ENCODE results near the gene VWF. TPM values are rescaled to one million over a fixed set of nuclear protein-coding genes. Genes with fewer than 3 reads are reported as not detected.

Gene VWF
- total RNA-seq, 2 experiments from 2014 or later: not detected

- no peaks in the 10 kb centered on the region for H3K36me3 Mint-ChIP-seq (ENCODE audit: low read depth)
- H3K4me3 Mint-ChIP-seq: no peak overlapping the region
- CTCF ChIA-PET: no interaction called here
- no peaks in the 10 kb centered on the region for H3K4me1 Mint-ChIP-seq
- DNase-seq: no peak
- POLR2A ChIA-PET: no interaction called here
- H3K9me3 Mint-ChIP-seq: no peaks in the 10 kb centered on the region
- peaks cover 5% of the 10 kb centered on the region for H3K27me3 Mint-ChIP-seq
- H3K27ac Mint-ChIP-seq: no peak overlapping the region
These were observed 211.8 kb downstream of the VWF start for GRCh38 chr12:5912437-5913334.

DNA sequence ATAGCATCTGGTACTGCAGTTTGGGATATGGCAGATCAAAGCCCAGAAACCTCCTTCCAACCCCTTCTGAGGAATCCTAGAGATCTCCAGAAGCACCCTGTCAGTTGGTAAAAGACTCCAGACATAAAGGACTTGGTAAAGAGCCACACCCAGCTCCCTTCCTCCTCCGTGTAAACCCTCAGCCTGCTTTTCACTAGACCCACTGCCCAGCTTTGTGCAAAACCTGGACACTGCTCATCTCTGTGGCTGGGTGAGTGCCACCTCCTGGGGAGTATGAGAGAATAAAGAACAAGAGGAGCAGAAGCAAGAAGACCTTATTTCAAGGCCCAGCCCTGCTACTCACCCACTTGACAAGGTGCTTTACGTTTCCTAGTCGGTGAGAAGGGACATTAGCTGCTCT is 212.5 kb downstream of the VWF start:
- Mint-ChIP-seq H3K27ac (no peak overlapping the region), H3K27me3 (peaks cover 5% of the 10 kb centered on the region), H3K9me3 (no peaks in the 10 kb centered on the region), H3K4me3 (no peak overlapping the region), H3K4me1 (no peaks in the 10 kb centered on the region), H3K36me3 (ENCODE audit: low read depth) (no peaks in the 10 kb centered on the region)
- DNase-seq: no peak
- POLR2A ChIA-PET: no interaction called here
- CTCF ChIA-PET: no interaction called here

DNA sequence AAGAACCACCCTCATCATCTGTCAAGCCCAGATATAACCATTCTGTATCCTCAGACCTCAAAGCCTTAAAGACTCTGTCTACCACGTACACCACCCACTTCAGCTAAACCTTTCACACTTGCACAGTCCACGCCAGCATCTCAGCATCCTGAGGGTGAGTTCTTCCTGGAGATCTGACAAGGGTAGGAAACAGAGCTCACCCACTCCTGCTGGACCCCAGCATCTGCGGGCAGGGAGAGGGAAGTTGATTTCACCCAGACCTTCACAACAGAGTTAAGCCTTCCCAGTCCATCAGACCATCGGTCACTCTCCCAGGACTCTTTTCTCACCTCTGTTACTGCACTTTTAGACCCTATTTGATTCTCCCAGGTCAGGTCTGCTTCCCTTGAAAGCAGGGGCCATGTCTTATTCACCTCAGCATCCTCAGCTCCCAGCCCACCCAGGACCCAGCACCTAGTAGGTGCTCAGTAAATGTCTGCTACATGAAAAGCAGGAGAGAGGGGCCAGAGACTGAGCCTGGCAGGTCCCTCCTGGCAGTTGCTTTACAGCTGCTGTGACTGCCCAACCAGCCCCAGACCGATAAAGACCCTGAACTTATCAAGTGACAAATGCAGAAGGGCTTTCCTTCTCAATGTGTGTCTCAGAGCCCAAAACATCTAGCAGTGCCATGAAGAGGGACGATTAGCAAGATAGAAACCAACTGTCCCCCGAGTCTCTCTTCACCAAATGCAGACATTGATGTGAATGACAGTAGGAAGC is 213.5 kb downstream of the VWF start:
- CTCF ChIA-PET: no interaction called here
- POLR2A ChIA-PET: no interaction called here
- Mint-ChIP-seq H3K27me3 (peaks cover 5% of the 10 kb centered on the region), H3K4me1 (no peaks in the 10 kb centered on the region), H3K36me3 (ENCODE audit: low read depth) (no peaks in the 10 kb centered on the region), H3K4me3 (no peak overlapping the region), H3K9me3 (no peaks in the 10 kb centered on the region), H3K27ac (no peak overlapping the region)
- DNase-seq: no peak

- peaks cover 5% of the 10 kb centered on the region for H3K27me3 Mint-ChIP-seq
- no peaks in the 10 kb centered on the region for H3K9me3 Mint-ChIP-seq
- POLR2A ChIA-PET: no interaction called here
- CTCF ChIA-PET: no interaction called here
- no peaks in the 10 kb centered on the region for H3K36me3 Mint-ChIP-seq (ENCODE audit: low read depth)
- no peak for DNase-seq
- no peak overlapping the region for H3K27ac Mint-ChIP-seq
- H3K4me3 Mint-ChIP-seq: no peak overlapping the region
- no peaks in the 10 kb centered on the region for H3K4me1 Mint-ChIP-seq
These were observed 214.9 kb downstream of the VWF start for GRCh38 chr12:5909560-5909959.

DNA sequence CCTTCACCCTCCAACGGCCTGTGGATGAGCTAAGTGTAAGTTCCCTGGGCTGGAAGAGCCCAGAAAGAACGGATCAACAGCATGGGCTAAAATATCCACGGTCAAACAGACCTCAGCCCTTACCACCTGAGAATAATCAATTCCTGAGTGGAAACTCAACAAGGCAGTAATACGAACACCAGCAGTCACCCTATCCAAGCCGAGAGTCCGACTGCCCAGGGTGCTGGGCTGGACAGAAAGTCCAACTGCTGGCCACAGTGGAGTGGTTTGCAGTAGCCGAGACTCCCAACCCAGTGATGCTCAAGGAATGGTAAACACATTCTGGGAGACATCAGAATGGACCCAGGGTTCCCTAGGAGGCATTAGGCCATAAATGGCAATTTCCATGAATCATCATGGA is 216.2 kb downstream of the VWF start:
- no peak overlapping the region for H3K4me3 Mint-ChIP-seq

GRCh38 chr12:5907807-5908206 is 216.7 kb downstream of the VWF start:
- POLR2A ChIA-PET: no interaction called here
- H3K4me1 Mint-ChIP-seq: no peaks in the 10 kb centered on the region

More for the DNA sequence above, 216.2 kb downstream of the VWF start:
- H3K27ac Mint-ChIP-seq: no peak overlapping the region
- peaks cover 5% of the 10 kb centered on the region for H3K27me3 Mint-ChIP-seq
- H3K4me1 Mint-ChIP-seq: no peaks in the 10 kb centered on the region
- ChIA-PET CTCF (no interaction called here), POLR2A (no interaction called here)
- no peaks in the 10 kb centered on the region for H3K36me3 Mint-ChIP-seq (ENCODE audit: low read depth)
- H3K9me3 Mint-ChIP-seq: no peaks in the 10 kb centered on the region
- no peak for DNase-seq

DNA sequence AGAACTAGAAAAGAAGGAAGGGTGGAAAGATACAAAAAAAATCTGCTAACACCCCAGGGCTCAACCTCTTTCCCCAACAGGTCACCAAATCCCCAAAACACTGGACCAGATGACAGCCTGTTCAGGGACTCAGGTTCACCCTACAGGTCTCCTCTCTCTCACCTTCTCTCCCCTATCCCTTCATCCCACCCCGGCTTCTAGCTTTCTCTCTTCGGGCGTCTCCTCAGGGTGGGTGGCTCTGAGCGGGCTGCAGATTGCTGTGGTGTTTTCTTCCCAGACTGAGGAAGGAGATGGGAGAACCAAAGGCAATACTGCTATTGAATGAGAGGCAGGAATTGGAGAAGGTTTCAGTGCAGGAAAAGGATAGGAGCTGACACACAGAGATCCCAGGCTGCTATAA is 218.7 kb downstream of the VWF start:
- Mint-ChIP-seq H3K27me3 (peaks cover 9% of the 10 kb centered on the region), H3K9me3 (no peaks in the 10 kb centered on the region), H3K27ac (no peak overlapping the region), H3K36me3 (ENCODE audit: low read depth) (no peaks in the 10 kb centered on the region), H3K4me1 (no peaks in the 10 kb centered on the region), H3K4me3 (no peak overlapping the region)
- ChIA-PET CTCF (no interaction called here), POLR2A (no interaction called here)
- DNase-seq: no peak

More at GRCh38 chr12:5907807-5908206, 216.7 kb downstream of the VWF start:
- H3K9me3 Mint-ChIP-seq: no peaks in the 10 kb centered on the region
- no peaks in the 10 kb centered on the region for H3K36me3 Mint-ChIP-seq (ENCODE audit: low read depth)
- CTCF ChIA-PET: no interaction called here
- peaks cover 5% of the 10 kb centered on the region for H3K27me3 Mint-ChIP-seq
- no peak for DNase-seq
- no peak overlapping the region for H3K27ac Mint-ChIP-seq
- no peak overlapping the region for H3K4me3 Mint-ChIP-seq

DNA sequence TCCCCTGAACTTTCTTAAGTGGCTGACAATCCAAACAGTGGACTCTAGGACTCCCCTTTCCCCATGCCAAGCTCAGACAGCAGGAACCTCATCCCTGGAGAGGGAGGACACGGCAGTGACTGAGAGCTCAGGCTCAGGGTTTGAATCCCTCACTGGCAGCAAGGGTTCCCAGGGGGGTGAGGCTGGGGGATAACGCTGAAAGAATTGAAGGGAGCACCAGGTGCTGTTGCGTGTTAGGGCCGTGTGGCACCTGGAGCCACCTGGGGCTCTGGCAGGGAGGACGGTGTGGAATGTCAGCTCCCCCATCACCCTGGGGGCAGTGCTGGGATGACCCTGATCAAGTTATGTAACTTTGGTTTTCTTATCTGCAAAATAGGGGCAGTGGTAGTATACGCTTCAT is 219.5 kb downstream of the VWF start:
- no peak for DNase-seq
- Mint-ChIP-seq H3K4me3 (no peak overlapping the region), H3K4me1 (no peaks in the 10 kb centered on the region), H3K36me3 (ENCODE audit: low read depth) (no peaks in the 10 kb centered on the region), H3K9me3 (no peaks in the 10 kb centered on the region), H3K27ac (no peak overlapping the region), H3K27me3 (peaks cover 9% of the 10 kb centered on the region)
- ChIA-PET POLR2A (no interaction called here), CTCF (no interaction called here)

DNA sequence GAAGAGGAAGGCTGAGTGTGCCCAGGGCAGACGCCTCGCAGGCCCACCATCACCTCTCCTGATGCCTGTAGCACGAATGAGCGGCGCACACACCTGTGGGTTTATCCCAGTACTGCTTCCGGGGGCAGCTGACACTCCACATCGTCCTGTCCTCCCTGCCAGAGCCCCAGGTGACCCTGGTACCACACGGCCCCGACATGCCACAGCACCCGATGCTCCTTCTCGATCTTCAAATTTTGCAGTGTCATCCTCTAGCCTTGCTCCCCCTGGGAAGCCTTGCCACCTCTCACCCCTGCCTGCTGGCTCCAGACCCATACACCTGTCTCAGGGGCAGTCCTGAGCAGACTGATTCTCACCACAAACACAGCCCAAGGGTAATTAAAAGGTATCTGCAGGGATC is 220.0 kb downstream of the VWF start:
- POLR2A ChIA-PET: no interaction called here

GRCh38 chr12:5902736-5903135 is 221.7 kb downstream of the VWF start:
- no peak for DNase-seq
- H3K9me3 Mint-ChIP-seq: no peaks in the 10 kb centered on the region
- H3K27me3 Mint-ChIP-seq: peaks cover 4% of the 10 kb centered on the region
- no peak overlapping the region for H3K4me3 Mint-ChIP-seq
- ChIA-PET POLR2A (no interaction called here), CTCF (interaction anchor here (1.1 kb wide), 1 partner anchor 15 kb away, joined by 3 read pairs; no protein-coding TSS in a partner anchor)
- H3K36me3 Mint-ChIP-seq (ENCODE audit: low read depth): no peaks in the 10 kb centered on the region
- no peak overlapping the region for H3K27ac Mint-ChIP-seq
- H3K4me1 Mint-ChIP-seq: no peaks in the 10 kb centered on the region

More for the DNA sequence above, 220.0 kb downstream of the VWF start:
- CTCF ChIA-PET: no interaction called here
- Mint-ChIP-seq H3K4me1 (no peaks in the 10 kb centered on the region), H3K36me3 (ENCODE audit: low read depth) (no peaks in the 10 kb centered on the region), H3K27ac (no peak overlapping the region), H3K27me3 (peaks cover 6% of the 10 kb centered on the region), H3K4me3 (no peak overlapping the region), H3K9me3 (no peaks in the 10 kb centered on the region)
- DNase-seq: no peak

DNA sequence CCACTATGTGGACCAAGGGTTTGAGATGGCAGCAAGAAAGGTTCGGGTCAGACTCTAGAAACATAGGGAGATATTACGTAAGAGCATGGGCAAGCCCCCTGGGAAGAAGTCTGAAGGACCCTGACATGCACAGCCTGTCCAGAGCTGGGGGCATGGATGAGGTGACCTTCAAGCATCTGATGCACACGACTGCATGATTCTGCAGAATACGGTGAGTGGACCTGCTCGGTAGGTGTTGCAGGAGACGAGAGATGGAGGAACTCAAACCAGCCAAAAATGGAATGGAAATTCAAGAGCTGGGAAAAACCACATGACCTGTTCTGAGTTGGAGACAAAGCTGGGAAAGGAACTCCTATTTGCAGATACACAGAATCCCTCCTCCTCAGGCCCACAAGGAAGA is 223.1 kb downstream of the VWF start:
- no peak overlapping the region for H3K4me3 Mint-ChIP-seq
- no peak overlapping the region for H3K27ac Mint-ChIP-seq
- ChIA-PET POLR2A (no interaction called here), CTCF (interaction anchor here (1.1 kb wide), 1 partner anchor 14 kb away, joined by 3 read pairs; no protein-coding TSS in a partner anchor)
- DNase-seq: no peak
- H3K27me3 Mint-ChIP-seq: peaks cover 4% of the 10 kb centered on the region
- H3K4me1 Mint-ChIP-seq: no peaks in the 10 kb centered on the region
- no peaks in the 10 kb centered on the region for H3K9me3 Mint-ChIP-seq
- H3K36me3 Mint-ChIP-seq (ENCODE audit: low read depth): no peaks in the 10 kb centered on the region

DNA sequence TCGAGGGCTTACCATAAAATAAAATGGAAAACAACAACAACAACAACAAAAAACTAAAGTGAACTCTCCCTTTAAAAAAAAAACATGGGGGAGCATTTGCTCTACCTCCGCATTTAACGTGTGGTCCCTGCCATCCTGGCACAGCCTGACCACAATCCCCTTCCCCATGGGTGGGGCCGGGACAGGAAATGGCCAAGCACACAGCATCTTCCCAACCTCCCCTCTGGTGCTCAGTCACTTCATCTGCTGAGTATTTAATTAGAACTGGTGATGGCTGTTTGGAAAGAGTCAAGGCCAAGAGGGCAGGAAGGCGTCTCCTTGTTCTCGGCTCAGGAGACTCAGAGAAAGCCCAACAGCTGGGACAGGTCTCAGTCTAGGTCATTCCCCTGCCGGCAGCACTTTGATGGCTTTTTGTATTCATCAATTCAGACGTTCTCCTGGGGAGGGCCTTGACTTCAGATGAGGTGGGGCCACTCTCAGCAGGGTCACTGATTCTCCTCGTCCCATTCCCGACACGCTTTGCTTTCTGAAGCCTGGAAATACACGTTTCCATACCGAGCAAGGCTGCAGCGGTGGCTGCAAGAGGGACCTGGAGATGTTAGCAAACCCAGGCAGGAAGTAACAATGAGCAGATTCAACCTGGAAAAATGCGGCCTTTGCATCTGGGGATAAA is 223.8 kb downstream of the VWF start:
- Mint-ChIP-seq H3K27me3 (peaks cover 4% of the 10 kb centered on the region), H3K4me1 (no peaks in the 10 kb centered on the region), H3K4me3 (no peak overlapping the region), H3K27ac (no peak overlapping the region), H3K9me3 (no peaks in the 10 kb centered on the region), H3K36me3 (ENCODE audit: low read depth) (no peaks in the 10 kb centered on the region)
- CTCF ChIA-PET: no interaction called here
- no peak for DNase-seq
- POLR2A ChIA-PET: no interaction called here

DNA sequence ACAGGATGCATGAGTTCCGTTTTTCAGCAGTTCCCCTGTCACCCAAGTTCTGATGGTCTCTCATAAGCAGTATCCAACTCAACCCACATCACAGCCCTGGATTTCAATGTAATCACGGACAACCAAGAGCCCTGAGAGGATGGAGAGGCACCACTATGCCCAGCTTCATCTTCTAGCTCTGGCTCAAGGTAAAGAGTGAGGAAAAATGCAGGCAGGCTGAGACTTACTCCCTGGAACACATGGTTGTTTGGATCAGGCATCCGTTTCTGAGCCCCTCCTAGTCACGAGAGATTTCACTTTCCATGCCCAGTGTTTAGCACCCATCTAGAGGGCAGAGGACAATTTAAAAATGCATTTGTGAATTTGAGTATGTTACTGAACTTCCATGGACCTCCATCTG is 224.4 kb downstream of the VWF start:
- Mint-ChIP-seq H3K36me3 (ENCODE audit: low read depth) (no peaks in the 10 kb centered on the region), H3K9me3 (no peaks in the 10 kb centered on the region), H3K4me1 (no peaks in the 10 kb centered on the region), H3K27ac (no peak overlapping the region), H3K4me3 (no peak overlapping the region), H3K27me3 (peaks cover 4% of the 10 kb centered on the region)
- CTCF ChIA-PET: no interaction called here
- no peak for DNase-seq
- POLR2A ChIA-PET: no interaction called here

All from activated CD4-positive, alpha-beta memory T cell treated with anti-CD3 and anti-CD28 coated beads, Interleukin-2, amount 10 ng/mL, durations not matched to agents 7 days and 5 days (primary cell).